ENCODE data around the gene KIAA0040.

DNA sequence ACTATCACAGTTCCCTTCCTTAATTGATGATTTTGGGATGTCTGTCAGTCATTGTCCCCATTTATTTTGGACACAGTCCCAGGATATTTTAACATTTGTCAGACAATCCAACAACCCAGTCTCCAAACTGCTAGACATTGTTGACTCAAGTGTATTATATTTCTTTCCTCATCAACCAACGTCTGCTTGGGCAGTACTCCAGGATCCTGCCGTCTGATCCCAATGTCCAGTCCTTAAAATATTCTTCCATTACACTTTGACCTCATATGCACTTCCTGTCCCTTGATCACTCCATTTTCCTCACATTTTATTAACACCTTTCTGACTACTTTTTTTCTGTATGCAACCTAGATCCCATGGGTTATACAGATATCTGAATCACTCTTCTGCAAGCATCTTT is 39.8 kb upstream of the KIAA0040 start:
- TF ChIP-seq, protein P1, sequence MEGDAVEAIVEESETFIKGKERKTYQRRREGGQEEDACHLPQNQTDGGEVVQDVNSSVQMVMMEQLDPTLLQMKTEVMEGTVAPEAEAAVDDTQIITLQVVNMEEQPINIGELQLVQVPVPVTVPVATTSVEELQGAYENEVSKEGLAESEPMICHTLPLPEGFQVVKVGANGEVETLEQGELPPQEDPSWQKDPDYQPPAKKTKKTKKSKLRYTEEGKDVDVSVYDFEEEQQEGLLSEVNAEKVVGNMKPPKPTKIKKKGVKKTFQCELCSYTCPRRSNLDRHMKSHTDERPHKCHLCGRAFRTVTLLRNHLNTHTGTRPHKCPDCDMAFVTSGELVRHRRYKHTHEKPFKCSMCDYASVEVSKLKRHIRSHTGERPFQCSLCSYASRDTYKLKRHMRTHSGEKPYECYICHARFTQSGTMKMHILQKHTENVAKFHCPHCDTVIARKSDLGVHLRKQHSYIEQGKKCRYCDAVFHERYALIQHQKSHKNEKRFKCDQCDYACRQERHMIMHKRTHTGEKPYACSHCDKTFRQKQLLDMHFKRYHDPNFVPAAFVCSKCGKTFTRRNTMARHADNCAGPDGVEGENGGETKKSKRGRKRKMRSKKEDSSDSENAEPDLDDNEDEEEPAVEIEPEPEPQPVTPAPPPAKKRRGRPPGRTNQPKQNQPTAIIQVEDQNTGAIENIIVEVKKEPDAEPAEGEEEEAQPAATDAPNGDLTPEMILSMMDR (IDR thresholded peaks at IDR 0.05) = no peak
- no peak for TF ChIP-seq POLR2A (IDR thresholded peaks at IDR 0.05)
